K562 (cell line): Measurements from ENCODE around the gene KAZALD1. TPM values are rescaled to one million over a fixed set of nuclear protein-coding genes. Genes with fewer than 3 reads are reported as not detected.
A peak's percentile ranks its signal among the peaks of the same experiment; 100 is the strongest.

Experiments
- ATAC-seq: fragments of 200-7000 bp; cut with Tn5 transposase; 3 replicates; pipeline ENCODE4 v1.9.1; 2020; ENCODE audit warnings: moderate library complexity
- BruUV-seq: library from RNA; stranded (reverse); fragments of 400-500 nt; replicated peaks from 2 replicates; lab custom pipeline; 2021; lab: Mats Ljungman, UMichigan
- CTCF ChIA-PET: fragments of 300-600 bp; formaldehyde crosslinking; extraction: SDS; loops from one replicate; lab custom pipeline; 2021; ENCODE audit warnings: low intra/inter-chr PET ratio; lab: Yijun Ruan, JAX
- POLR2A ChIA-PET: fragments of 300-600, 350-650 bp; sonication (Branson Sonifier 250); formaldehyde crosslinking; extraction: SDS; loops from one replicate; lab custom pipeline; 2021; ENCODE audit warnings: antibody characterized with exemption, inconsistent platforms; lab: Yijun Ruan, JAX
- DNase-seq, 4 experiments: peaks; one replicate each; pipeline versions ENCODE4 v3.0.0 to v3.0.0-alpha.2; 2011 to 2018; ENCODE audit warnings: low spot score in 3 of 4, mixed read lengths in 3 of 4; ENCODE audit errors: extremely low read depth in 1 of 4
- FAIRE-seq: peaks from 2 replicates; lab custom pipeline; 2011; peaks lifted over from hg19 to GRCh38; lab: Jason Lieb, UNC
- H2AFZ ChIP-seq: 2 replicates; pipeline ENCODE4 v1.6.0; 2011; ENCODE audit warnings: low read depth, low read length, control low read depth, inconsistent platforms
- H3K27ac ChIP-seq: fragments of 200-600 bp; 3 replicates; pipeline ENCODE4 v1.8.0; 2011; ENCODE audit warnings: low read depth, mild to moderate bottlenecking, control low read depth, inconsistent platforms, low read length, moderate library complexity, mixed read lengths; ENCODE audit errors: extremely low read depth
- H3K27me3 ChIP-seq, 2 experiments: fragments of 300-600 bp in 1 of 2; 2 replicates in 1 of 2; 3 replicates in 1 of 2; pipeline versions ENCODE4 v1.6.0 to v1.8.0; 2011; ENCODE audit warnings: inconsistent platforms in 2 of 2, low read length in 2 of 2, mild to moderate bottlenecking in 1 of 2, mixed read lengths in 1 of 2, moderate library complexity in 1 of 2; ENCODE audit not compliant: control insufficient read depth in 2 of 2, insufficient read depth in 2 of 2
- H3K36me3 ChIP-seq: fragments of 300-600 bp; 3 replicates; pipeline ENCODE4 v1.8.0; 2011; ENCODE audit warnings: mild to moderate bottlenecking, low read length, inconsistent platforms; ENCODE audit not compliant: control insufficient read depth, insufficient read depth
- H3K4me1 ChIP-seq, 2 experiments: fragments of 200-600 bp in 1 of 2; replicated peaks in 1 of 2; 2 replicates in 1 of 2; 3 replicates in 1 of 2; pipeline versions ENCODE4 v1.5.1 to v1.8.0; 2011; ENCODE audit warnings: inconsistent platforms in 2 of 2, low read length in 2 of 2, mild to moderate bottlenecking in 1 of 2, mixed read lengths in 1 of 2, moderate library complexity in 1 of 2; ENCODE audit not compliant: control insufficient read depth in 2 of 2, insufficient read depth in 2 of 2
- H3K4me2 ChIP-seq: 2 replicates; pipeline ENCODE4 v1.6.1; 2011; ENCODE audit warnings: low read length, control low read depth, inconsistent platforms, mixed read lengths; ENCODE audit not compliant: insufficient read depth
- H3K4me3 ChIP-seq: fragments of 200-600 bp; sonication (generic), shearing (Covaris generic); 2 replicates; pipeline ENCODE4 v1.5.1; 2016; ENCODE audit warnings: control low read depth, inconsistent platforms
- H3K79me2 ChIP-seq: fragments of 200-600 bp; 3 replicates; pipeline ENCODE4 v1.8.0; 2011; ENCODE audit warnings: low read length, inconsistent platforms; ENCODE audit not compliant: control insufficient read depth, insufficient read depth
- H3K9ac ChIP-seq, 2 experiments: 2 replicates each; pipeline versions ENCODE4 v1.6.0 to v1.6.1; 2011; ENCODE audit warnings: low read depth in 2 of 2, low read length in 2 of 2, control low read depth in 1 of 2, inconsistent platforms in 1 of 2, mild to moderate bottlenecking in 1 of 2, mixed read lengths in 1 of 2; ENCODE audit not compliant: insufficient read depth in 1 of 2
- H3K9me1 ChIP-seq: one replicate; pipeline ENCODE4 v1.6.0; 2011; ENCODE audit warnings: inconsistent platforms, mild to moderate bottlenecking, low read length, moderate library complexity; ENCODE audit not compliant: control insufficient read depth, insufficient read depth
- H3K9me3 ChIP-seq: replicated peaks from 2 replicates; pipeline ENCODE4 v1.5.1; 2011; ENCODE audit warnings: low read depth, low read length, inconsistent platforms; ENCODE audit not compliant: control insufficient read depth, insufficient read depth
- H4K20me1 ChIP-seq: replicated peaks from 2 replicates; pipeline ENCODE4 v1.6.1; 2011; ENCODE audit warnings: low read length, inconsistent platforms, mixed read lengths; ENCODE audit not compliant: control insufficient read depth, insufficient read depth
- ASH1L ChIP-seq: fragments of 450-650 bp; IDR thresholded peaks from 2 replicates; pipeline ENCODE4 v1.6.1; 2018; ENCODE audit warnings: borderline replicate concordance, mild to moderate bottlenecking, low read depth; ENCODE audit not compliant: partially characterized antibody
- ATF7 ChIP-seq: fragments of 450-650 bp; IDR thresholded peaks from 2 replicates; pipeline ENCODE4 v1.7.1; 2014; ENCODE audit warnings: mild to moderate bottlenecking, moderate library complexity
- BRF1 ChIP-seq: IDR thresholded peaks from 3 replicates; pipeline ENCODE4 v1.6.1; 2011; ENCODE audit warnings: borderline replicate concordance, mild to moderate bottlenecking; ENCODE audit not compliant: insufficient read length; ENCODE audit errors: extremely low read depth
- CHD2 ChIP-seq: IDR thresholded peaks from 2 replicates; pipeline ENCODE4 v1.6.1; 2011; ENCODE audit warnings: low read depth, low read length
- CXXC5 ChIP-seq: fragments of 250-450 bp; sonication (Bioruptor Pico); IDR thresholded peaks from 2 replicates; pipeline ENCODE4 v1.8.0; 2022; ENCODE audit warnings: inconsistent platforms, mild to moderate bottlenecking, moderate library complexity
- DEAF1 ChIP-seq: fragments of 450-650 bp; formaldehyde crosslinking; IDR thresholded peaks from 2 replicates; pipeline ENCODE4 v1.4.0; 2020; ENCODE audit warnings: mild to moderate bottlenecking, moderate library complexity
- E2F5 ChIP-seq: sonication (generic); formaldehyde crosslinking; IDR thresholded peaks from 2 replicates; pipeline ENCODE4 v1.8.0; 2022; ENCODE audit warnings: mild to moderate bottlenecking, missing genetic modification reagents
- KLF6 ChIP-seq: fragments of 250-450 bp; sonication (Bioruptor Pico); IDR thresholded peaks from 2 replicates; pipeline ENCODE4 v1.4.0; 2020; ENCODE audit warnings: mild to moderate bottlenecking, moderate library complexity, borderline replicate concordance
- MBD2 ChIP-seq: sonication (generic); IDR thresholded peaks from 2 replicates; pipeline ENCODE4 v1.6.1; 2016; ENCODE audit warnings: low read depth, borderline replicate concordance
- NEUROD1 ChIP-seq: fragments of 150-350 bp; IDR thresholded peaks from 2 replicates; pipeline ENCODE4 v1.6.1; 2014; ENCODE audit warnings: borderline replicate concordance, low read length, low read depth; ENCODE audit not compliant: partially characterized antibody
- NFYB ChIP-seq: IDR thresholded peaks from 2 replicates; pipeline ENCODE4 v1.6.1; 2011; ENCODE audit warnings: mild to moderate bottlenecking, moderate library complexity; ENCODE audit not compliant: insufficient read length; ENCODE audit errors: extremely low read depth
- PHTF2 ChIP-seq: fragments of 250-450 bp; sonication (Bioruptor Pico); IDR thresholded peaks from 2 replicates; pipeline ENCODE4 v1.5.0; 2021; ENCODE audit warnings: mild to moderate bottlenecking
- RNF219 ChIP-seq: fragments of 250-450 bp; sonication (Bioruptor Pico); IDR thresholded peaks from 2 replicates; pipeline ENCODE4 v1.5.0; 2022; ENCODE audit warnings: mild to moderate bottlenecking
- SP1 ChIP-seq: sonication (generic); formaldehyde crosslinking; IDR thresholded peaks from 2 replicates; pipeline ENCODE4 v1.8.1; 2022; ENCODE audit warnings: mild to moderate bottlenecking, missing genetic modification reagents
- ZNF280B ChIP-seq: fragments of 250-450 bp; sonication (Bioruptor Pico); IDR thresholded peaks from 2 replicates; pipeline ENCODE4 v1.5.1; 2021; ENCODE audit warnings: mild to moderate bottlenecking
- WGBS: fragments of 100-300 bp; shearing (Covaris generic); methylation state at CpG from one replicate; pipeline ENCODE4 v1.1.6; 2016; ENCODE audit warnings: low coverage, mixed read lengths; ENCODE audit not compliant: insufficient coverage; ENCODE audit errors: missing lambda C conversion rate; 5-methylcytosine and 5-hydroxymethylcytosine counted together
- in situ Hi-C: fragments of 300-500 bp; cut with MboI; formaldehyde crosslinking; loops from 4 replicates; pipeline ENCODE4 v1.15.0; 2018; ENCODE audit warnings: inconsistent platforms, mixed read lengths
- intact Hi-C: fragments of 100-400 bp; cut with micrococcal nuclease; formaldehyde crosslinking; loops from 2 replicates; pipeline ENCODE4 v1.14.2; 2022
- polyA plus RNA-seq, 8 experiments: library from polyadenylated mRNA; depleted of rRNA in 4 of 8; stranded (reverse) in 5 of 8; unstranded in 3 of 8; fragments of >200 nt; fragmentation: Nextera tagmentation in 2 of 8; fragmentation: Illumina TruSeq in 1 of 8; extraction: Ambion mirVana in 2 of 8; extraction: Trizol in 1 of 8; gene quantifications; 2 replicates each; pipeline versions ENCODE4 v1.2.1 to v1.2.3, GENCODE V29; 2011 to 2014; ENCODE audit warnings: inconsistent platforms in 1 of 8, missing spikeins in 1 of 8
- total RNA-seq, 7 experiments: library from RNA; depleted of rRNA in 6 of 7; stranded (reverse); fragments of >200 nt in 6 of 7; fragmentation: Illumina TruSeq in 2 of 7; extraction: Trizol in 2 of 7; gene quantifications; 2 replicates each; pipeline versions ENCODE4 v1.2.1 to v1.2.3, GENCODE V29; 2011 to 2021; ENCODE audit warnings: low replicate concordance in 1 of 7

KAZALD1 gene
- total and polyA plus RNA-seq, 9 of the 15 experiments (the other 6 are each of a cell fraction or from before 2014, with no cell fraction given): 0.15 to 10.0 (median 4.9) TPM

- intact Hi-C loops: loop anchor here (5.0 to 10.0 kb wide), 2 partner anchors 36 to 414 kb away; no protein-coding TSS in a partner anchor
- H3K27ac ChIP-seq: no peak within 1 kb of the TSS
- TF ChIP-seq NFYB: peak; percentile 98
- no peak for TF ChIP-seq BRF1
- no peak for TF ChIP-seq SP1
- peak; percentile 75 for TF ChIP-seq CHD2
- no peak for TF ChIP-seq ZNF280B (CRISPR knock-in tag)
- no peak for TF ChIP-seq RNF219 (CRISPR knock-in tag)
- peak; percentile 50 for TF ChIP-seq ASH1L
- TF ChIP-seq DEAF1 (CRISPR knock-in tag): no peak
- no peak for TF ChIP-seq KLF6
- TF ChIP-seq MBD2: peak; percentile 87
- peak; percentile 56 for TF ChIP-seq CXXC5 (CRISPR knock-in tag)
- no peak for TF ChIP-seq E2F5 (CRISPR knock-in tag)
- peak; percentile 19; the same call in 1 of the 2 replicates for TF ChIP-seq ATF7
- peak; percentile 38 for TF ChIP-seq NEUROD1
- TF ChIP-seq PHTF2 (CRISPR knock-in tag): no peak
Observed at GRCh38 chr10:101031128-101031795, 30.5 kb upstream of the KAZALD1 start, which contains the start of the genes PDZD7 and SFXN3. Gene PDZD7, minus strand, starts transcription at chr10:101031129. Its CDS starts 910 bp downstream, at chr10:101030219. Gene SFXN3, plus strand, starts transcription at chr10:101031234. Its CDS starts 3,461 bp downstream, at chr10:101034695.

More at GRCh38 chr10:101031128-101031795, 30.5 kb upstream of the KAZALD1 start, which contains the start of the genes PDZD7 and SFXN3:
- FAIRE-seq: peak; percentile 32
- Histone ChIP-seq H3K79me2 (no peaks in the 10 kb centered on the region), H3K4me1 (peaks cover 12 to 45% of the 10 kb centered on the region in 2 experiments), H3K9me3 (no peaks in the 10 kb centered on the region), H3K9me1 (no peaks in the 10 kb centered on the region), H4K20me1 (no peaks in the 10 kb centered on the region), H2AFZ (peak within 1 kb of the TSS; percentile 88), H3K36me3 (no peaks in the 10 kb centered on the region), H3K4me2 (peak within 1 kb of the TSS; percentile 66), H3K9ac (peak within 1 kb of the TSS; percentile 2 to 73; a peak in 3 of 4 replicates), H3K4me3 (peak within 1 kb of the TSS; percentile 21), H3K27me3 (peaks cover 2 to 4% of the 10 kb centered on the region in 2 experiments; a peak in 4 of 5 replicates)
- CTCF ChIA-PET: no interaction called here
- WGBS: 8% methylated on average over 24 of the region's 38 CpGs
- in situ Hi-C loops: no loop called here
- peak; percentile 88 to 97 (median 96) for DNase-seq
- ATAC-seq: peak; percentile 98
- no TSS peak for BruUV-seq
- POLR2A ChIA-PET: interaction anchor here (0.6 to 1.7 kb wide), 4 partner anchors 10 to 26 kb away, joined by 3 to 6 read pairs (median 4); no protein-coding TSS in a partner anchor
